ENCODE data around the gene VIPR1.

- TF ChIP-seq CTCF (IDR thresholded peaks at IDR 0.05; ENCODE audit: insufficient read depth, low read length, poor library complexity, severe bottlenecking) (no peak), EZH2phosphoT487 (conservative IDR thresholded peaks at IDR 0.05; ENCODE audit: low read length) (no peak)
Measured at GRCh38 chr3:42516443-42516842, 14.0 kb downstream of the VIPR1 start.

Data from SU-DHL-6 (cell line).